GM10847 (cell line): ENCODE measurements around the gene RAD51B.

Experiments used
- POLR2A ChIP-seq: IDR thresholded peaks from 2 replicates; pipeline ENCODE4 v1.6.1; 2011; ENCODE audit not compliant: insufficient read length; ENCODE audit errors: extremely low read depth

The RAD51B gene

DNA sequence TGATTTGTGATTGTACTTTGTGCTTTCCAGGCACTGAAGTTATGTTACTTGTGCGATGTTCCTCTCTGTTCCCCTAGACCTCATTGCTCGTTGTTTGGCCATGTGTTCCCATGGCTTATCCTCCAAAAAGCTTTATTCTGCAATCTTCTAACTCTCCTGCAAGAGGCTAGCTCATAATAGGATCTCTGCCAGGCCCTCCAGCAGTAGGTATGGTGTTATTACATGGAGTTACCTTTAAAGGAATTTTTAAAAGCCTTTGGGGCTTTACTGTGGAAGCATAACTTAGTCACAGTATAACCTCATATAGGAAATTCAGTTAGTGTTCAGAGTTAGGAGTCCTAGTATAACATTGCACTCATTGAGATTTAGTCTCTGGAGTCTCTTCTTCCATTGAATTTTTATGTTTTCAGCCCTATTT lies 292.3 kb downstream of the RAD51B start:
- TF ChIP-seq POLR2A = no peak

DNA sequence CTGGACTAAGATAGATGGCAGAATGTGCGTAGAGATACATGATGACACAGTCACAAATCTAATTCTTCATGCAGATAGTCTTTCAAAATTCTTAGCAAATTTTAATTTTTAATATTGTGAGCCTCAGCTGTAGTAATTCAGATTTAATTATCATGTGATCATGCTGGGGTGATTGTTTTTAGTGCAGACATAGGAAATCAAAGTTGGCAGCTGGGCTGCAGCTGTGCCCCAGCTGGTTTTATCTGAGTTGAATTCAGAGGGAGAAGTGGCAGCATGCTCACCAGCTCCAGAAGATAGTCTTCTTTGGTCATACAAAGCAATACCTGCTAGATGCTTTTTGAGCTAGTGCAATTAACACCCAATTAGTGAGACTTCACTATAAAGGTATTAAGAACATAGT lies 292.9 kb downstream of the RAD51B start:
- no peak for TF ChIP-seq POLR2A

DNA sequence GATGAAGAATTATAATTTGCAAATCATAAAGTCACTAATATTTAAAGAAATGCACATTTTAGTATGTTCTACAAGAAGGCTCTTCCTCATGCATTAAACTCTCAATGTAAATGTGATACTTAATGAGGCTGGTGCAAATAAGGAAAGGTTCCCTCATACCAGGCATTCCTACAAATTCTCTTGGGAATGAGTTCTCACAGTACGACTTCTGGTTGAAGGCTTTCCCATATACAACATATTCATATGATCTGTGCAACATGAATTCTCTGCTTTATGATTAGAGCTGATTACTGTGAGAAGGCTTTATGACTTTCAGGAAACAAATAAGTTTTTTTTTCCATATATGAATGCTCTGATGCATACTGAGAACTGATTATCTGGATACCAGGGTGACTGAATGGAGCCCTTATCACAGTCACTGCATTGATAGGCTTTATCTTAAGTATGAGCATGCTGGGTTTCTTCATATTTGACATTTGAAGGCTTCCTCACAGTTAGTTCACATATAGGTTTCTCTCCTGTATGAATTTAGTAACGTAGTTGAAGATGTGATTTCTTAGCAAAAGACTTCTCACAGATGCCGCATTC lies 293.9 kb downstream of the RAD51B start:
- TF ChIP-seq POLR2A = no peak

DNA sequence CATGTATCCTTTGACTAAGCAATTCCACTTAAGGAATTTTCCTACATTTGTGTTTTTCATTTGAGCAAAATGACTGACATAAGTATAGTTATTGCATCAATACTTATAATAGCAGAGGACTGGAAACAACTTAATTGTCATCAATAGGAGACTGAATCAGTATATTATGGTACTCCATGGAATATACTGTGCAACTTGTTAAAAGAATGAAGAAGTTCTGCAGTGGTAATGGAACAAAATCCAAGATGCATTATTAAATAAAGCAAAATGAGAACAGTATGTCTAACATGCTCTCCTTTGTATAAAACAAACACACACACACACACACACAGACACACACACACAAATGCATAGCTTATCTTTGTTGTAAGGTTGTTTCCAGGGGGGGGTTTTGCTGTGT lies 303.1 kb downstream of the RAD51B start:
- no peak for TF ChIP-seq POLR2A

DNA sequence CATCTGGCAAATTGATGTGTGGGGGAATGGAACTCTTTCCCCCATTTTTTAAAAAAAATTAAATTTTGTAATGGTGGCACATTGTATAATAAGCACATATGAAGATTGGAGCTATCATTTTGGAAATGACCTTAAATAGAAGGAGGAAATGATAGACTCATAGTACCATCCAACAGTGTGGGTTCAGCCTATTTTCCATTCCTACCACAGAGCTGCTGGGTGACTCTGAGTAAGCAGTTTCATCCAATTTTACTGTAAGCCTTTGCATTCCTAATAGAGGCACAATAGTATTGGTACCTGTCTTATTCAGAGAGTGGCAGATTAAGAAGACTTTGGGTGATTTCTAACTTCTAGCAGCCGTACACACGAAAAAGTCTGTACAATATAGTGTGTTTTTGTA lies 304.5 kb downstream of the RAD51B start:
- no peak for TF ChIP-seq POLR2A

DNA sequence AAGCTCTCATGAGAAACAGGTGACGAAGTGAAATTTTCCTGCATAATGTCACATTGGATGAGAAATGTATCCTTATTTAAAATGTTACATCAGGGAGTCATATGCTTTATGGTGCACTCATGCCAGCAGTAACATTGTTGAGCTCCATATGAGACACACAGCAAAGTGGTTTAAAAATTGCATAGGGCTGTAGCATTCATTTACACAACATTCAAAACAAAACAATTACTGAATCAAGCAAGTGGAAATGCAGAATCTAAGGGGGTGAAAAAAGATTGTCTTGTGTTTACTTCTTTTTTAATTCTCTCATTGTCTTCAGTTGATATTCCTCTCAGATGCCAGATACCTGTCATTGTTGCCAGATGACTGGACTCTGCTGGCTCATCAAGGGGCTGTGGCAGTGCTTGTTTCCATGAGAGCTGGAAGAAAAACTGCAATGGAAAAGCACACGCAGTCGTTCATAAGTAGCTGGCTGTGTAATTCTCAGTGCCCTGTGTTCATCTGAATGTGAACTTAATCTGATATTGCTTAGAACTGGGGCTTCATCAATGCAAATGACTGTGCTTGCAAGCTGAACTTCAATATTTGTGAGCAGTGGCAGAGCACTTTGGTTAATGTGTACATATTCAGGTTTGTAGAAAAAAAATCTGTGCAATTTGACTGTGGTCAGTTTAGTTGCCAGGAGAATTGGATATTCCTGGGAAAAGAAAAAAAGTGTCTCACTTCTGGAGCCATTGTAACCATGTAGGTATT lies 305.6 kb downstream of the RAD51B start:
- TF ChIP-seq POLR2A = no peak

DNA sequence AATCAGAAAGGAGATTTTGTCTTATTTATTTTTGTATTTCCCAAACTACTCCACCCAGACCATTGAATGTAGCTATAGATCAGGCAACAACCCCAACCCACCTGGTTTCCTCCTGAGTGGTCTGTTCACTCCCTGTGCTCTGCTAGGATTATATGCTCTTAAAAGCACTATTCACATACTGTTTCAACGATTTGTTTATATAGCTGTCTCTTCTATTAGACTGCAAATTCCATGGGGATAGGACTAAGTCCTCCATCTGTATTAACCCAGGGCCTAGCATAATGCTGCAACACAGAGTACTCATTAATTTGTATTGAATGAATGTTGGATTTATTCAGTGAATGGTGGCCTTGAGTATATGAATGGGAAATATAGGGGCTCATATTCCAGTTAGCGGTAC lies 307.6 kb downstream of the RAD51B start:
- TF ChIP-seq POLR2A = no peak

DNA sequence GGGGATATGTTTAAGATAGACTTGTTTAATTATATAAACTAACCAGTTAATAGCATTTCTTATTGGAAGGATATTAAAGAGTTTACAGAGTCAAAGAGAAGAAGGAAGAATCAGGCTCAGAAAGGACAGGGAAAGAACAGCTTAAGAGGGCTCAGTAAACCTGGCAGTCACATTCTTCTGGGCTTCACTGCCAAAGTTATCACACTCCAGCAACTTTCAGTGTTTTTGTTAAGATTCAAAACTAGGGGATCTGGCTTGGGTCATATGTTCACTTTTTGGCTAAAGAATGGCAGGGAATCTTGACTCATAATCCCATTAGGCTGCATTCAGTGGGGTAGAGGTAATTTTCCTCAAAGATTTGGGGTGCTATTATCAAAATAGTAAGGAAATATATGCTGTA lies 312.3 kb downstream of the RAD51B start:
- no peak for TF ChIP-seq POLR2A

DNA sequence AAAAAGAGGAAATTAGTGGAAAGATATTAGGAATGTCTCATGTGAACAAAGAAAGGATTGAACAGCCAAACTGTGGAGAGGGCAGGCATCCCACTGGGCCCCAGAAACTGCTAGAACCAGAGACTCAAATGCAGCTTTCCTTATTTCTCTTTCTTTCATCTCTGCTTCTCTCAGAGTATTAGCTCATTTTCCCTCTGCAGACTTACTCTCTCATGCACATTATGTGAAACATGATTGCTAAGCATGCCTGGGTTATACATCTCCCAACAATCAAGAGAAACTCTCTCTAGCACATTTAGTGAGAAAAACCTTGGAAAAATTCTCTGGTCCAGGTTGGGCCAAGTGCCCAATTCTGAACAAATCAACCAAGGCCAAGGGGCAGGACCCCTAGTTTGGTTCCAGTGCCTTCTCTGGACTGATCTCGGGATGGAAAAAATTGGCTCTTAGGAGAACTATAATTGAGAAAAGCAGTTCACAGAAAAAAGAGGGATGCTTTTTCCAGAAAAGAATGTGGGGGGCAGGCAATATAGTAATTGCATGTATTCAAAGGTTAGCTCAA lies 313.1 kb downstream of the RAD51B start:
- TF ChIP-seq POLR2A = no peak

DNA sequence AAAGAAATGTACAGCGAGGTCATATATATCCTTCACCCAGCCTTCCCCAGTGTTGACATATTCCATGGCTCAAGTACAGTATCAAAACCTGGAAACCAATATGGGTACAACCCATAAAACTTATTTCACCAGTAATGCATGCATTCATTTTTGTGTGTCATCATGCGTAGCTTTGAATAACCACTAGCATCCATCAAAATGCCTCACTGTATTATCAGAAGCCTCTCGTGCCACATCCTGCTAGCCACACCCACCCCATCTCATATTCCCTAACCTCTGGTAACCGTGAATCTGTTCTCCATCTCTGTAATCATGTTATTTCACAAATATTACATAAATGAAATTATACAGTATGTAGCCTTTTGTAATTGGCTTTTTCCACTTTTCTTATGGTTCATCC lies 314.3 kb downstream of the RAD51B start:
- TF ChIP-seq POLR2A = no peak

DNA sequence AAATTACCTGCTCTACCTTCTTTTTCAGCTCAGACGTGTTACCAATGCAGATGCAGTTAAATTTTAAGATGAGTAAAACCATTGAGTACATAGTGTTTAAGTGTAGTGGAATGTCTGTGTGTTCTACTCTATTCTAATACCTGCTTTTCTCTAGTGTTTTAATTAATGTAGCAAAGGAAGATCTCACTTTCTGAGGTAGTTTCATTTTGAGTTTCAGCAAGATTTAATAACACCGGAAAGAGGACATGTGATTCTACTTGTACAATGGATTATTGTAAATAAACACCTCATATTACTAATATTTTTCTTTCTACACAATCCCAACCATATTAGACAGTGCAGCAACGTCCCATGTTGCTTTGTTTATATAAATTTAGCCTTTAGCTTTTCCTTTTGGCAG lies 315.4 kb downstream of the RAD51B start:
- TF ChIP-seq POLR2A = no peak

DNA sequence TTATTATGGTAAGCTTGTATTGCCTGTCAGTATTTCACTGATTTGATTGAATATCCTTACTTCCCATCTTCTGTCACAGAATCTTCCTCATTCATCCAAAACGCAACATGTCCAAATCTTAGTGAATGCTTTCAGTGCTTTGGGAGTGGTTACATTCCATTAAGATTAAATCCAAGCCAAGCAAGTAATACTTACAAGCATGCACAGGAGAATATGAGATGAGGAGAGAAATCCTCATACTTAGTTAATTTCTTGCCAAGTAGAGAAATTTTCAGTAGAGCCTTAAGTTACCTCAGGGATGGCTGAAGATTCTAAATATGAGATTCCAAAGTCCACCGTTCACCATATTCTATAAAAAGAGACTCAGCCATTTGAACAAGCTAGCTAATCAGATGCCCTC lies 316.0 kb downstream of the RAD51B start:
- no peak for TF ChIP-seq POLR2A

DNA sequence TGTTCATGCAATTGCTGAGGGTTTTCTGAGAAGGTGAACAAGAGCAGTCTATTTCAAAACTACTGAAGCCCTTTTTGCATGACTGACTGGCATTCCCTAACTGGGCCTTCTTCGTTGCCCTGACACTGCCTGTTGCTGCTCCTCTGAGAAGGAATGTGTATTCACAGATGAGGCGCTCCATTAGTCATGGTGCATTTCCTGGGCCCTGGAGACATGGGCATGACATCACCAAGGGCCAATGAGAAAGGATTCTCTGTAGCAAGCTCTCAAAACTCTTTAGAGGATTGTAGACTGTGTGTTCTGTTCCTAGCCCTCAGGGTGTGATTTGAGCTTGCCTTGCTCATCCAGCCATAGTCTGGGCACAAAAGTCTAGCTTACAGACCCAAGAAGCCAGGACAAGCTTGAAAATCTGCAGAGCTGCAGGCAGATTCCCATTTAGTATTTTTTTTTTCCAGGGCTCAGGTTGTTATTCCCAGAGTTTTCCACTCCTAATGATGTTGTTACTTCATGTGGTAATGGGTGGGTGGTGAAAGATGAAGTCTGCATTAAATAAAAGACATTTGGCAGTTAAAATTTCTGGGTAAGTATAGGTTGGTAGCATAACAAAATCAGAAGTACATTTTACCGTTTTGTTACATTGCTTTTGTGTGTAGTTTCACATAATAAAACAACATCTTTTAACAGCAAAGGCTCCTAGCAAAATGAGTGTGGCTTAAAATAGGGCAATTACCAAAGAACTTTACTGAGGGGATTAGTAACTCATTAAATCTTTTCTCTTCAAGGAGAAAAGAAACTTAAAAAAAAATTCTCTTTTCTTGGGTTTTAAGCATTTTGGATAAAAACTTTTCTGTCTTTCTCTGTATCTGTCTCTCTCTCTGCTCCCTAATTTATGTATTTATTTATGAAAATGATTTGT lies 318.4 kb downstream of the RAD51B start:
- TF ChIP-seq POLR2A = no peak

DNA sequence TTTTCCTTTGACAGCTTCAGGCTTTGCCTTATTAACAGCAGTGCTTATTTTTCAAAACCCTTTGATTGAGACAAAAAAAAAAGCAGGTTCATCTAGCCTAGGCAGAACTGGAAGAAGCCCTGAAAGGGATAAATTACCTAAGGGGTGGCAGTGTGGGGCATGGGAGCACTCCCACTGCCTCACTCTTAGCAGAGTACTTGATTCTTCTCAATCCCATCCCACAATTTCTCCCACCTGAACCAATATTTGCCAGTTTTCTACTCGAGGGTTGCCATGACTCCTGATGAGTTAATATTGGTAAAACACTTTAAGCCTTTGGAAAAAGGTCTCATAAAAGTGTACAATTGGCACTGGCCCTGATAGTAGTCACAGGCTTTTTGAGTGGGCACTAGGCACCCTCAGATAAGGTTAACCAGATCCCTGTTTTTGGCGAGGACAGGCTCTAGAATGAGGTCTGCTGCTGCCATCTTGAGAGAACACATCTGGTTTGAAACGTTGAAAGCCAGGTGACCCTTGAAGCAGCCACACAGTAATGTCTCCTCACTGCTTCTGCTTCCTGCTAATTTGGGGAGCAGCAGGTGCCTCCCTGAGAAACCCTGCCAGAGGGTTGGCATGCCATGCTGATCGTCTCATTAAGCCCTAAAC lies 320.0 kb downstream of the RAD51B start:
- TF ChIP-seq POLR2A = no peak

DNA sequence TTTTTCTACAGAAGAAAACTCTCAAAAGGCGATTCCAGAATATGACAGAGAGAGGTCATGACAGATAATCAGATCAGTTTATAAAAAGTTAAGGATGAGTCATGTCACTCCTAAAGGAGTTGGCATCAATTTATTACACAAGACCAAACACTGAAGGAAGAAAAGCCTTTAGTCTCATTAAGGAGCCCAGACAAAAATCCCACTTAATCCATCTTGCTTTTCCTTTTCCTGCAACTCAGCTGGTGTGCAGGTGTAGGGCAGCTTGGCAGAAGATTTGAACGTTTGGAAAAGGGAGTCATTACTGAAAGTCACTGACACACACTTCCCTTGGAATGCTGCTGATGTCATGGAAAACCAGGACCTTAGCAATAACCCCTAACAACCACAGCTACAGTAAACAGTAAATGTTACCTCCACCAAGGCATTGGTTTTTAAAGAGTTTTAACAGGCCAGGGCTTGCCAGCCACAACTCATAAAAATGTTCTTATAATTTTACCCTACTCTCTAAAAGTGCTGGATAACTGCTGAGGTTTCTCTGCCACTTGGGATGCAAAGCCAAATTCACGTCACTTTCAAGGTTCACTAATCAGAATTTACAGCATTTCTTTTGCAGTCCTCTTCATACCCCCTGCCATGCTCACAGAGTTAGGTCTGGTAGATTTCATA lies 320.6 kb downstream of the RAD51B start:
- no peak for TF ChIP-seq POLR2A
